ENCODE data around the gene ABCC8. TPM values are rescaled to one million over a fixed set of nuclear protein-coding genes. Genes with fewer than 3 reads are reported as not detected.

The ABCC8 gene
- total RNA-seq, 4 donors from 2014 or later, result 0.40 to 4.0 (median 3.5) TPM

DNA sequence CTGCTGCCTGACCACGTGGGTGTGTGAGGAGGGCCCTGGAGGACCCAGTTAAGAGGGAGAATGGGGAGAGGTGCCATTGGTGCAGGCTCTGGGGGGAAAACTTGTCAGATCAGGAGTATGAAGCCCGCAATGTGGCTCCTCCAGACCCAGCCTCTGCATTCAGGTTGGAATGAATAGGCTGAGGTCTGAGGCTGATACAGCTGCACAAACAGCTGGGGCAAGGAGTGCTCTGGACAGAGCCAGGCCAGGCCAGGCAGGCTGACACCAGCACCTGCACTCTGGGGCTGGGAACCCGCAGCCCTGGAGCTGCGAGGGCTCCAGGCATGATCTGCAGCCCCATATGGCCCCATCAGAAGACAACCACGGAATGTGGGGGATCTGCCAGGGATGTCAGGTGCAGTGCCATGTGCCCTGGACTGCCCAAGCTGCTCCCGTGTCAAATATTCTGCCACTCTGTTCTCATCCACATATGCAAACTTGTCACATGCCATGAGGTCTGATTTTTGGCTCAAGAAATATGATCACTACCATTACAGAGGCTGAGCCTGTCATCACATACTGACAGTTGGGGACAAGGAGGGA is 61.0 kb downstream of the ABCC8 start:
- no peak overlapping the region for H3K4me3 ChIP-seq
- in situ Hi-C loops (cut with MboI; ENCODE audit: low pct_ligation_motif_present in 1 of 4, low pct_unique_long_range_greater_than_20kb in 1 of 4, low sequenced_read_pairs in 3 of 4), result no loop called here
- 72% methylated on average over 6 of the region's 6 CpGs; no CpG with 5 or more reads in 1 of the 2 donors for WGBS, 2 donors (ENCODE audit: low coverage in 1 of 2)

DNA sequence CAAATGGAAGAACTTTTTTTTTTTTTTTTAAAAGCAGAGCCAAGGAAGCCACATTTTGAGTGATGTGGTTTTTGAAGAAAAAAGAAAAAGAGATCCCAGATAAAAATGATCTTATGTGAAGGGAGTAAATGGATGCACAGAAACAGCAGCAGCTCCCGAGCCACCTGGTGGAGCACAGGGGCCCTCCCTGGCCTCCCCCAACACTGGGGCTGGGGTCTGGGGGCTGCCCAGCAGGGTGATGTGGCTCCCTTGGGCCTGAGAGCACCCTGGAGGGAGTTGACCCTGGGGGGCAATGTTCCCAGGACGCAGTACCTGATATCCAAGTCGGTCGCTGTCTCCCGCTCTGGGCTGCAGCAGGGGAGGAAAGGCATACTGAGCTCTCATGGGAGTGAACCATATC is 61.7 kb downstream of the ABCC8 start:
- no peaks in the 10 kb centered on the region for H3K36me3 ChIP-seq
- peaks cover 14% of the 10 kb centered on the region for H3K27me3 ChIP-seq
- H3K4me1 ChIP-seq, result peaks cover 0 to 22% (median 11%) of the 10 kb centered on the region in 4 donors
- DNase-seq, result no peak
- H3K4me3 ChIP-seq, result no peak overlapping the region
- H3K27ac ChIP-seq, result no peak overlapping the region
- no peak for TF ChIP-seq EP300 (IDR thresholded peaks at IDR 0.05; ENCODE audit: low read depth)
- TF ChIP-seq, protein P1, sequence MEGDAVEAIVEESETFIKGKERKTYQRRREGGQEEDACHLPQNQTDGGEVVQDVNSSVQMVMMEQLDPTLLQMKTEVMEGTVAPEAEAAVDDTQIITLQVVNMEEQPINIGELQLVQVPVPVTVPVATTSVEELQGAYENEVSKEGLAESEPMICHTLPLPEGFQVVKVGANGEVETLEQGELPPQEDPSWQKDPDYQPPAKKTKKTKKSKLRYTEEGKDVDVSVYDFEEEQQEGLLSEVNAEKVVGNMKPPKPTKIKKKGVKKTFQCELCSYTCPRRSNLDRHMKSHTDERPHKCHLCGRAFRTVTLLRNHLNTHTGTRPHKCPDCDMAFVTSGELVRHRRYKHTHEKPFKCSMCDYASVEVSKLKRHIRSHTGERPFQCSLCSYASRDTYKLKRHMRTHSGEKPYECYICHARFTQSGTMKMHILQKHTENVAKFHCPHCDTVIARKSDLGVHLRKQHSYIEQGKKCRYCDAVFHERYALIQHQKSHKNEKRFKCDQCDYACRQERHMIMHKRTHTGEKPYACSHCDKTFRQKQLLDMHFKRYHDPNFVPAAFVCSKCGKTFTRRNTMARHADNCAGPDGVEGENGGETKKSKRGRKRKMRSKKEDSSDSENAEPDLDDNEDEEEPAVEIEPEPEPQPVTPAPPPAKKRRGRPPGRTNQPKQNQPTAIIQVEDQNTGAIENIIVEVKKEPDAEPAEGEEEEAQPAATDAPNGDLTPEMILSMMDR (IDR thresholded peaks at IDR 0.05), result no peak
- no peak for TF ChIP-seq POLR2AphosphoS5 (IDR thresholded peaks at IDR 0.05)
- TF ChIP-seq POLR2A (IDR thresholded peaks at IDR 0.05), result no peak
- in situ Hi-C loops (cut with MboI; ENCODE audit: low pct_ligation_motif_present in 1 of 4, low pct_unique_long_range_greater_than_20kb in 1 of 4, low sequenced_read_pairs in 3 of 4), result no loop called here
- H3K9me3 ChIP-seq, result no peaks in the 10 kb centered on the region
- intact Hi-C loops (cut with DNase I; ENCODE audit: low total_unique reads), result no loop called here
- WGBS, 2 donors (ENCODE audit: low coverage in 1 of 2), result 83 to 93% methylated on average over 1 to 5 of the region's 5 CpGs

More for the DNA sequence above, 61.0 kb downstream of the ABCC8 start:
- H3K36me3 ChIP-seq, result no peaks in the 10 kb centered on the region
- H3K27ac ChIP-seq, result no peak overlapping the region
- intact Hi-C loops (cut with DNase I; ENCODE audit: low total_unique reads), result no loop called here
- peaks cover 16% of the 10 kb centered on the region for H3K27me3 ChIP-seq
- peaks cover 0 to 22% (median 11%) of the 10 kb centered on the region in 4 donors for H3K4me1 ChIP-seq
- TF ChIP-seq, protein P1 (IDR thresholded peaks at IDR 0.05), result no peak
- TF ChIP-seq POLR2A (IDR thresholded peaks at IDR 0.05) (no peak), EP300 (IDR thresholded peaks at IDR 0.05; ENCODE audit: low read depth) (no peak), POLR2AphosphoS5 (IDR thresholded peaks at IDR 0.05) (no peak)
- no peak for DNase-seq
- H3K9me3 ChIP-seq, result no peaks in the 10 kb centered on the region

DNA sequence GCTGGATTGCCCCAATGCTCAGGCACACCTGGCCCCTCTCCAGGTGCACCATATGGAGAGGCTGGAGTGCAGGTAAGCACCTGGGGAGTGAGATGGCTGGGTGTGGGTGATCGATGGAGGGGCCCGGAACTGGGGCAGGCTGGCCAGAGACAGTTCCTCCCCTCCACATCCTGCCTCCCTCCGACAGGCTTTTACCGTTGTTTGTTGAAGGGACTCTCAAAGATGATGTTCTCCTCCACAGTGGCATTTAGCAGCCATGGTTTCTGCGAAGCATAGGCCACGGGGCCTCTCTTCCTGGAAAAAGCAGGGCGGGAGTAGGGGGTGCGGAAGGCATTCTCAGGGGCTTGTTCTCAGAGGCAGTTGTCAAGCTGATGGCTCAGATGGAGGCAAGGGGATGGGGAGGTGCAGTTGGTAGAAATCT is 62.3 kb downstream of the ABCC8 start:
- in situ Hi-C loops (cut with MboI; ENCODE audit: low pct_ligation_motif_present in 1 of 4, low pct_unique_long_range_greater_than_20kb in 1 of 4, low sequenced_read_pairs in 3 of 4) (no loop called here), intact Hi-C loops (cut with DNase I; ENCODE audit: low total_unique reads) (no loop called here)
- H3K27me3 ChIP-seq, result peaks cover 7% of the 10 kb centered on the region
- H3K27ac ChIP-seq, result peak overlapping the region in 1 of 4 donors; percentile 24
- peak; percentile 27 for DNase-seq
- no peak overlapping the region for H3K4me3 ChIP-seq
- TF ChIP-seq, protein P1 (IDR thresholded peaks at IDR 0.05), result no peak
- TF ChIP-seq EP300 (IDR thresholded peaks at IDR 0.05; ENCODE audit: low read depth), result no peak
- no peak for TF ChIP-seq POLR2A (IDR thresholded peaks at IDR 0.05)
- TF ChIP-seq POLR2AphosphoS5 (IDR thresholded peaks at IDR 0.05), result no peak
- no peaks in the 10 kb centered on the region for H3K36me3 ChIP-seq
- 67% methylated on average over 8 of the region's 8 CpGs; no CpG with 5 or more reads in 1 of the 2 donors for WGBS, 2 donors (ENCODE audit: low coverage in 1 of 2)
- peaks cover 0 to 22% (median 11%) of the 10 kb centered on the region in 4 donors for H3K4me1 ChIP-seq
- H3K9me3 ChIP-seq, result no peaks in the 10 kb centered on the region

DNA sequence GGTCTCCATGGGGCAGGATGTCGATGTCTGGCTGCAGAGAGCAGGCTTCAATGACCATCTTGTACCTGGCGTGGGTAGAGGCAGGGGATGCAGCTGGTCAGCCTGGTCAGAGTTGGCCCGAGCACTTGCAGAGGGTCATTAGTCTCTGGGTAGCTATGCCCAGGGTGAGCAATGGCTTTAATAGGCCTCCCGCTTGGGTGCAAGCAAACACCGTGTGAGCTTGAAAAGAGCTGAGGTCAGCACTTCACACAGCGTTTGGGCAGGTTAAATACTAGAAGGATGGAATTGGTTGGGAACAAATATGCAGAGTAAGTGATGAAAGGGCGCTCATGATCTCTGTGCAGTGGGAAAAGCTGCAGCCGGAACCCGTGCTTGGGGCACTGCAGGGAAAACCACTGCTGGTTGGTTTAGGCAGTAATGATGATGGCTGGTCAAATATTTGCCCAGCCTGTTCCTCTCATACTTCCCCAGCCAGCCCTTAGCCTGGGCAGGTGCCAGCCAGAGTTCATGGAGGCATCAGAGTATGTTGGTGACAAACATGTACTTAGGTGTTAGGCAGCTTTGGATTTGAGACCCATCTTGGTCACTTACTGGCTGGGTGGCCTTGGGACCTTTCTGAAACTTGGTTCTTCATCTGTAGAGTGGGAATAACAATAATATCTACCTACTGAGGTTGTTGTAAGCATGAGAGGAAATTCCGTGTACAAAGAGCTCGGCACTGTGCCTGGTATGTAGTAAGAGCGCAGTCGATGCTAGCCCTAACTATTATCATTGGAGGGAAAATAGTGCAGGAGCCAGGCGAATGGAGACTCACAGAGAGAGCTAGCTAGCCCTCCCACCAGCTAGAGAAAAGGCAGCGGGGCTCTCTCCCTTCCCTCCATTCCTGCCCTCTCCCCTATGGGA is 63.0 kb downstream of the ABCC8 start:
- WGBS, 2 donors (ENCODE audit: low coverage in 1 of 2), result 37 to 56% methylated on average over 3 to 15 of the region's 15 CpGs
- Histone ChIP-seq H3K9me3 (no peaks in the 10 kb centered on the region), H3K27ac (peak overlapping the region in 2 of 4 donors; percentile 11 to 51), H3K4me3 (no peak overlapping the region), H3K36me3 (no peaks in the 10 kb centered on the region), H3K27me3 (peaks cover 5% of the 10 kb centered on the region), H3K4me1 (peaks cover 0 to 22% (median 11%) of the 10 kb centered on the region in 4 donors)
- in situ Hi-C loops (cut with MboI; ENCODE audit: low pct_ligation_motif_present in 1 of 4, low pct_unique_long_range_greater_than_20kb in 1 of 4, low sequenced_read_pairs in 3 of 4), result no loop called here
- TF ChIP-seq, protein P1 (IDR thresholded peaks at IDR 0.05), result no peak
- TF ChIP-seq EP300 (IDR thresholded peaks at IDR 0.05; ENCODE audit: low read depth) (no peak), POLR2AphosphoS5 (IDR thresholded peaks at IDR 0.05) (peak in 1 of 3 donors; percentile 11), POLR2A (IDR thresholded peaks at IDR 0.05) (no peak)
- intact Hi-C loops (cut with DNase I; ENCODE audit: low total_unique reads), result no loop called here
- DNase-seq, result peak; percentile 72

Data from transverse colon (tissue), 4 donors.